K562 (cell line): ENCODE results near the gene TEX261. TPM values are rescaled to one million over a fixed set of nuclear protein-coding genes. Genes with fewer than 3 reads are reported as not detected.

Experiments
- ATAC-seq: fragments of 200-7000 bp; cut with Tn5 transposase; 3 replicates; pipeline ENCODE4 v1.9.1; 2020; ENCODE audit warnings: moderate library complexity
- BruUV-seq: library from RNA; stranded (reverse); fragments of 400-500 nt; replicated peaks from 2 replicates; lab custom pipeline; 2021; lab: Mats Ljungman, UMichigan
- CTCF ChIA-PET: fragments of 300-600 bp; formaldehyde crosslinking; extraction: SDS; loops from one replicate; lab custom pipeline; 2021; ENCODE audit warnings: low intra/inter-chr PET ratio; lab: Yijun Ruan, JAX
- POLR2A ChIA-PET: fragments of 300-600, 350-650 bp; sonication (Branson Sonifier 250); formaldehyde crosslinking; extraction: SDS; loops from one replicate; lab custom pipeline; 2021; ENCODE audit warnings: antibody characterized with exemption, inconsistent platforms; lab: Yijun Ruan, JAX
- DNase-seq, 4 experiments: peaks; one replicate each; pipeline versions ENCODE4 v3.0.0 to v3.0.0-alpha.2; 2011 to 2018; ENCODE audit warnings: low spot score in 3 of 4, mixed read lengths in 3 of 4; ENCODE audit errors: extremely low read depth in 1 of 4
- FAIRE-seq: peaks from 2 replicates; lab custom pipeline; 2011; peaks lifted over from hg19 to GRCh38; lab: Jason Lieb, UNC
- H2AFZ ChIP-seq: 2 replicates; pipeline ENCODE4 v1.6.0; 2011; ENCODE audit warnings: low read depth, low read length, control low read depth, inconsistent platforms
- H3K27ac ChIP-seq: fragments of 200-600 bp; 3 replicates; pipeline ENCODE4 v1.8.0; 2011; ENCODE audit warnings: low read depth, mild to moderate bottlenecking, control low read depth, inconsistent platforms, low read length, moderate library complexity, mixed read lengths; ENCODE audit errors: extremely low read depth
- H3K27me3 ChIP-seq, 2 experiments: fragments of 300-600 bp in 1 of 2; 2 replicates in 1 of 2; 3 replicates in 1 of 2; pipeline versions ENCODE4 v1.6.0 to v1.8.0; 2011; ENCODE audit warnings: inconsistent platforms in 2 of 2, low read length in 2 of 2, mild to moderate bottlenecking in 1 of 2, mixed read lengths in 1 of 2, moderate library complexity in 1 of 2; ENCODE audit not compliant: control insufficient read depth in 2 of 2, insufficient read depth in 2 of 2
- H3K36me3 ChIP-seq: fragments of 300-600 bp; 3 replicates; pipeline ENCODE4 v1.8.0; 2011; ENCODE audit warnings: mild to moderate bottlenecking, low read length, inconsistent platforms; ENCODE audit not compliant: control insufficient read depth, insufficient read depth
- H3K4me1 ChIP-seq, 2 experiments: fragments of 200-600 bp in 1 of 2; replicated peaks in 1 of 2; 2 replicates in 1 of 2; 3 replicates in 1 of 2; pipeline versions ENCODE4 v1.5.1 to v1.8.0; 2011; ENCODE audit warnings: inconsistent platforms in 2 of 2, low read length in 2 of 2, mild to moderate bottlenecking in 1 of 2, mixed read lengths in 1 of 2, moderate library complexity in 1 of 2; ENCODE audit not compliant: control insufficient read depth in 2 of 2, insufficient read depth in 2 of 2
- H3K4me2 ChIP-seq: 2 replicates; pipeline ENCODE4 v1.6.1; 2011; ENCODE audit warnings: low read length, control low read depth, inconsistent platforms, mixed read lengths; ENCODE audit not compliant: insufficient read depth
- H3K4me3 ChIP-seq: fragments of 200-600 bp; sonication (generic), shearing (Covaris generic); 2 replicates; pipeline ENCODE4 v1.5.1; 2016; ENCODE audit warnings: control low read depth, inconsistent platforms
- H3K79me2 ChIP-seq: fragments of 200-600 bp; 3 replicates; pipeline ENCODE4 v1.8.0; 2011; ENCODE audit warnings: low read length, inconsistent platforms; ENCODE audit not compliant: control insufficient read depth, insufficient read depth
- H3K9ac ChIP-seq, 2 experiments: 2 replicates each; pipeline versions ENCODE4 v1.6.0 to v1.6.1; 2011; ENCODE audit warnings: low read depth in 2 of 2, low read length in 2 of 2, control low read depth in 1 of 2, inconsistent platforms in 1 of 2, mild to moderate bottlenecking in 1 of 2, mixed read lengths in 1 of 2; ENCODE audit not compliant: insufficient read depth in 1 of 2
- H3K9me1 ChIP-seq: one replicate; pipeline ENCODE4 v1.6.0; 2011; ENCODE audit warnings: inconsistent platforms, mild to moderate bottlenecking, low read length, moderate library complexity; ENCODE audit not compliant: control insufficient read depth, insufficient read depth
- H3K9me3 ChIP-seq: replicated peaks from 2 replicates; pipeline ENCODE4 v1.5.1; 2011; ENCODE audit warnings: low read depth, low read length, inconsistent platforms; ENCODE audit not compliant: control insufficient read depth, insufficient read depth
- H4K20me1 ChIP-seq: replicated peaks from 2 replicates; pipeline ENCODE4 v1.6.1; 2011; ENCODE audit warnings: low read length, inconsistent platforms, mixed read lengths; ENCODE audit not compliant: control insufficient read depth, insufficient read depth
- COPS2 ChIP-seq: fragments of 450-650 bp; conservative IDR thresholded peaks from 2 replicates; pipeline ENCODE4 v1.6.1; 2016; ENCODE audit warnings: mild to moderate bottlenecking, moderate library complexity
- ZNF124 ChIP-seq: sonication (generic); formaldehyde crosslinking; IDR thresholded peaks from 2 replicates; pipeline ENCODE4 v1.8.1; 2022; ENCODE audit warnings: missing genetic modification reagents
- WGBS: fragments of 100-300 bp; shearing (Covaris generic); methylation state at CpG from one replicate; pipeline ENCODE4 v1.1.6; 2016; ENCODE audit warnings: low coverage, mixed read lengths; ENCODE audit not compliant: insufficient coverage; ENCODE audit errors: missing lambda C conversion rate; 5-methylcytosine and 5-hydroxymethylcytosine counted together
- in situ Hi-C: fragments of 300-500 bp; cut with MboI; formaldehyde crosslinking; loops from 4 replicates; pipeline ENCODE4 v1.15.0; 2018; ENCODE audit warnings: inconsistent platforms, mixed read lengths
- intact Hi-C: fragments of 100-400 bp; cut with micrococcal nuclease; formaldehyde crosslinking; loops from 2 replicates; pipeline ENCODE4 v1.14.2; 2022
- polyA plus RNA-seq, 8 experiments: library from polyadenylated mRNA; depleted of rRNA in 4 of 8; stranded (reverse) in 5 of 8; unstranded in 3 of 8; fragments of >200 nt; fragmentation: Nextera tagmentation in 2 of 8; fragmentation: Illumina TruSeq in 1 of 8; extraction: Ambion mirVana in 2 of 8; extraction: Trizol in 1 of 8; gene quantifications; 2 replicates each; pipeline versions ENCODE4 v1.2.1 to v1.2.3, GENCODE V29; 2011 to 2014; ENCODE audit warnings: inconsistent platforms in 1 of 8, missing spikeins in 1 of 8
- total RNA-seq, 7 experiments: library from RNA; depleted of rRNA in 6 of 7; stranded (reverse); fragments of >200 nt in 6 of 7; fragmentation: Illumina TruSeq in 2 of 7; extraction: Trizol in 2 of 7; gene quantifications; 2 replicates each; pipeline versions ENCODE4 v1.2.1 to v1.2.3, GENCODE V29; 2011 to 2021; ENCODE audit warnings: low replicate concordance in 1 of 7
- TF ChIP-seq, protein P1 (sequence below): fragments of 450-650 bp; IDR thresholded peaks from 2 replicates; pipeline ENCODE4 v1.6.1; 2018; ENCODE audit warnings: mild to moderate bottlenecking, low read depth; ENCODE audit not compliant: partially characterized antibody

TEX261 gene
- total and polyA plus RNA-seq, 9 of the 15 experiments (the other 6 are each of a cell fraction or from before 2014, with no cell fraction given): 11.9 to 110 (median 51.9) TPM

- in situ Hi-C loops (no loop called here), intact Hi-C loops (loop anchor here (10.0 kb wide), 1 partner anchor 145 kb away; the partner anchor contains the start of genes MCEE and MPHOSPH10)
- POLR2A ChIA-PET: interaction anchor here (1.8 kb wide), 1 partner anchor 16 kb away, joined by 4 read pairs; no protein-coding TSS in a partner anchor
- Histone ChIP-seq H3K4me1 (peaks cover 12 to 20% of the 10 kb centered on the region in 2 experiments; a peak in 4 of 5 replicates), H3K9me1 (no peaks in the 10 kb centered on the region), H4K20me1 (peaks cover 9% of the 10 kb centered on the region; the same call in 1 of the 2 replicates), H2AFZ (no peak overlapping the region), H3K27me3 (no peaks in the 10 kb centered on the region), H3K79me2 (peaks cover 20% of the 10 kb centered on the region), H3K9me3 (no peaks in the 10 kb centered on the region; the same call in 1 of the 2 replicates), H3K4me3 (no peak overlapping the region), H3K36me3 (peaks cover 75% of the 10 kb centered on the region), H3K4me2 (no peak overlapping the region), H3K27ac (no peak overlapping the region), H3K9ac (no peak overlapping the region; a peak in 1 of 4 replicates)
- no peak for ATAC-seq
- WGBS: 69% methylated on average over 5 of the region's 5 CpGs
- BruUV-seq: no TSS peak
- FAIRE-seq: no peak
- CTCF ChIA-PET: no interaction called here
- TF ChIP-seq, protein P1, sequence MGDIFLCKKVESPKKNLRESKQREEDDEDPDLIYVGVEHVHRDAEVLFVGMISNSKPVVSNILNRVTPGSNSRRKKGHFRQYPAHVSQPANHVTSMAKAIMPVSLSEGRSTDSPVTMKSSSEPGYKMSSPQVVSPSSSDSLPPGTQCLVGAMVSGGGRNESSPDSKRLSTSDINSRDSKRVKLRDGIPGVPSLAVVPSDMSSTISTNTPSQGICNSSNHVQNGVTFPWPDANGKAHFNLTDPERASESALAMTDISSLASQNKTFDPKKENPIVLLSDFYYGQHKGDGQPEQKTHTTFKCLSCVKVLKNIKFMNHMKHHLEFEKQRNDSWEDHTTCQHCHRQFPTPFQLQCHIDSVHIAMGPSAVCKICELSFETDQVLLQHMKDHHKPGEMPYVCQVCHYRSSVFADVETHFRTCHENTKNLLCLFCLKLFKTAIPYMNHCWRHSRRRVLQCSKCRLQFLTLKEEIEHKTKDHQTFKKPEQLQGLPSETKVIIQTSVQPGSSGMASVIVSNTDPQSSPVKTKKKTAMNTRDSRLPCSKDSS: no peak
- no peak for TF ChIP-seq COPS2
- no peak for TF ChIP-seq ZNF124 (CRISPR knock-in tag)
- DNase-seq: peak in 1 of 4 experiments; percentile 1
Observed at GRCh38 chr2:70990216-70990615, 4.5 kb downstream of the TEX261 start.
